Brain microvascular endothelial cell (primary cell): ENCODE data around the gene CD36.

Experiments used
- DNase-seq: peaks from one replicate; pipeline ENCODE4 v3.0.0-alpha.2; 2020
- H3K27ac ChIP-seq: fragments of 250-450 bp; sonication (Bioruptor Pico); 2 replicates; pipeline ENCODE4 v1.5.1; 2020; ENCODE audit warnings: mild to moderate bottlenecking, moderate library complexity
- H3K27me3 ChIP-seq: fragments of 250-450 bp; sonication (Bioruptor Pico); replicated peaks from 2 replicates; pipeline ENCODE4 v1.5.1; 2020; ENCODE audit warnings: mild to moderate bottlenecking
- H3K36me3 ChIP-seq: fragments of 250-450 bp; sonication (Bioruptor Pico); replicated peaks from 2 replicates; pipeline ENCODE4 v1.5.1; 2020; ENCODE audit warnings: mild to moderate bottlenecking
- H3K4me3 ChIP-seq: 2 replicates; pipeline ENCODE4 v1.5.1; 2011; ENCODE audit warnings: low read depth, mild to moderate bottlenecking, control low read depth, low read length, moderate library complexity
- CTCF ChIP-seq: IDR thresholded peaks from 2 replicates; pipeline ENCODE4 v1.5.1; 2011; ENCODE audit warnings: low read depth, mild to moderate bottlenecking, moderate library complexity, low read length, control low read depth, inconsistent platforms; ENCODE audit errors: missing control alignments
- in situ Hi-C: cut with HindIII; loops from 2 replicates; pipeline ENCODE4 v1.10.0; 2017; ENCODE audit warnings: low sequenced_read_pairs, low pct_ligation_motif_present

The CD36 gene

GRCh38 chr7:80682744-80683143, 44.3 kb downstream of the CD36 start:
- Histone ChIP-seq H3K36me3 (no peaks in the 10 kb centered on the region), H3K4me3 (no peak overlapping the region), H3K27ac (no peak overlapping the region), H3K27me3 (no peaks in the 10 kb centered on the region)
- in situ Hi-C loops = no loop called here
- no peak for TF ChIP-seq CTCF
- no peak for DNase-seq

GRCh38 chr7:80686576-80686975, 48.1 kb downstream of the CD36 start:
- H3K4me3 ChIP-seq = no peak overlapping the region
- H3K27ac ChIP-seq = no peak overlapping the region
- TF ChIP-seq CTCF = no peak
- DNase-seq = no peak
- no peaks in the 10 kb centered on the region for H3K36me3 ChIP-seq
- H3K27me3 ChIP-seq = no peaks in the 10 kb centered on the region
- in situ Hi-C loops = no loop called here

GRCh38 chr7:80699045-80699638, 60.7 kb downstream of the CD36 start:
- no peak for DNase-seq
- in situ Hi-C loops = no loop called here
- Histone ChIP-seq H3K27ac (no peak overlapping the region), H3K27me3 (no peaks in the 10 kb centered on the region), H3K36me3 (no peaks in the 10 kb centered on the region), H3K4me3 (no peak overlapping the region)
- TF ChIP-seq CTCF = peak; percentile 21

GRCh38 chr7:80699721-80700256, 61.3 kb downstream of the CD36 start:
- Histone ChIP-seq H3K4me3 (no peak overlapping the region), H3K36me3 (no peaks in the 10 kb centered on the region), H3K27me3 (no peaks in the 10 kb centered on the region), H3K27ac (no peak overlapping the region)
- TF ChIP-seq CTCF = no peak
- DNase-seq = no peak
- in situ Hi-C loops = no loop called here

- no peak for TF ChIP-seq CTCF
- Histone ChIP-seq H3K27ac (no peak overlapping the region), H3K36me3 (no peaks in the 10 kb centered on the region), H3K4me3 (no peak overlapping the region), H3K27me3 (no peaks in the 10 kb centered on the region)
- in situ Hi-C loops = no loop called here
- peak; percentile 22 for DNase-seq
Observed at GRCh38 chr7:80703272-80703671, 64.8 kb downstream of the CD36 start.
